Urinary bladder (tissue), 4 donors: ENCODE measurements around the gene FBXL14. TPM values are rescaled to one million over a fixed set of nuclear protein-coding genes. Genes with fewer than 3 reads are reported as not detected.

ENCODE experiments used
- DNase-seq: peaks from one replicate; pipeline ENCODE4 v3.0.0-alpha.2; 2015; ENCODE audit errors: extremely low spot score
- H3K27ac ChIP-seq: one replicate; pipeline ENCODE4 v1.5.1; 2013; ENCODE audit warnings: low read depth, mild to moderate bottlenecking, moderate library complexity
- H3K36me3 ChIP-seq: one replicate; pipeline ENCODE4 v1.6.1; 2013; ENCODE audit warnings: mild to moderate bottlenecking, moderate library complexity; ENCODE audit not compliant: insufficient read depth
- H3K4me1 ChIP-seq: one replicate; pipeline ENCODE4 v1.6.1; 2013; ENCODE audit warnings: mild to moderate bottlenecking, moderate library complexity; ENCODE audit not compliant: insufficient read depth
- H3K4me3 ChIP-seq: one replicate; pipeline ENCODE4 v1.5.1; 2013; ENCODE audit warnings: low read depth, low read length
- whole genome bisulfite sequencing: extraction: QIAGEN DNeasy Blood & Tissue Kit; methylation state at CpG from one replicate; pipeline ENCODE4 v1.1.7; 2013; 5-methylcytosine and 5-hydroxymethylcytosine counted together
- polyA plus RNA-seq: library from polyadenylated mRNA; stranded (reverse); fragments of 200-250 nt; gene quantifications from one replicate; pipeline ENCODE4 v1.2.3, GENCODE V29; 2013
- total RNA-seq: library from RNA; depleted of rRNA; stranded (reverse); fragments of >200 nt; gene quantifications from one replicate; pipeline ENCODE4 v1.2.3, GENCODE V29; 2014
- donor health status: healthy with polysubstance abuse.
- donor health status: healthy.

Gene FBXL14
- total and polyA plus RNA-seq, 2 donors = 7.0 to 11.1 TPM

- 64% methylated on average over 13 of the region's 13 CpGs for WGBS
- no peak for DNase-seq
These were observed 70.8 kb downstream of the FBXL14 start for GRCh38 chr12:1523558-1524050.

GRCh38 chr12:1523046-1523445 is 71.3 kb downstream of the FBXL14 start:
- no peak overlapping the region for H3K4me3 ChIP-seq
- no peaks in the 10 kb centered on the region for H3K36me3 ChIP-seq
- no peaks in the 10 kb centered on the region for H3K4me1 ChIP-seq
- WGBS = 89% methylated on average over 8 of the region's 8 CpGs
- no peak overlapping the region for H3K27ac ChIP-seq
- DNase-seq = no peak

More at GRCh38 chr12:1523558-1524050, 70.8 kb downstream of the FBXL14 start:
- Histone ChIP-seq H3K36me3 (no peaks in the 10 kb centered on the region), H3K4me1 (no peaks in the 10 kb centered on the region), H3K4me3 (no peak overlapping the region), H3K27ac (no peak overlapping the region)

DNA sequence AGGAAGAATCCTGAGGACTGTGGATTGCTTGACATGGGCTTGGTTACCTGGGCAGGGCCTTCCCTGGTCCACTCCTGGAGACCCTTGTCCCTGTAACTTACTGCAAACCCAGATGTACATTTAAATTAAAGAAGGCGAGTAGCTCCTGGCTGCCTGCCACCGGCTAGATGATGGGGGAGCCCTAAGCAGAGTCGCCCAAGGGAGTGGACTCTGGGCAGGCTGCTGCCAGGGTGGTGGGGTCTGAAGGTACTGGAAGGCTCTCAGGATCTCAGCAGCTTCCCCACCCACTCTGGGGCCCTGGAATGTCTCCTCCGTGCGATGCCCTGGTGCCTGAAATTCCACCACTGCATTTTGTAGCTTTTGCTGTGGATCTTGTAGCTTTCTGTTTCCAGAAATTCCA is 74.7 kb downstream of the FBXL14 start:
- Histone ChIP-seq H3K27ac (no peak overlapping the region), H3K4me3 (no peak overlapping the region), H3K36me3 (no peaks in the 10 kb centered on the region), H3K4me1 (no peaks in the 10 kb centered on the region)
- no peak for DNase-seq
- WGBS = 50% methylated on average over 5 of the region's 5 CpGs

DNA sequence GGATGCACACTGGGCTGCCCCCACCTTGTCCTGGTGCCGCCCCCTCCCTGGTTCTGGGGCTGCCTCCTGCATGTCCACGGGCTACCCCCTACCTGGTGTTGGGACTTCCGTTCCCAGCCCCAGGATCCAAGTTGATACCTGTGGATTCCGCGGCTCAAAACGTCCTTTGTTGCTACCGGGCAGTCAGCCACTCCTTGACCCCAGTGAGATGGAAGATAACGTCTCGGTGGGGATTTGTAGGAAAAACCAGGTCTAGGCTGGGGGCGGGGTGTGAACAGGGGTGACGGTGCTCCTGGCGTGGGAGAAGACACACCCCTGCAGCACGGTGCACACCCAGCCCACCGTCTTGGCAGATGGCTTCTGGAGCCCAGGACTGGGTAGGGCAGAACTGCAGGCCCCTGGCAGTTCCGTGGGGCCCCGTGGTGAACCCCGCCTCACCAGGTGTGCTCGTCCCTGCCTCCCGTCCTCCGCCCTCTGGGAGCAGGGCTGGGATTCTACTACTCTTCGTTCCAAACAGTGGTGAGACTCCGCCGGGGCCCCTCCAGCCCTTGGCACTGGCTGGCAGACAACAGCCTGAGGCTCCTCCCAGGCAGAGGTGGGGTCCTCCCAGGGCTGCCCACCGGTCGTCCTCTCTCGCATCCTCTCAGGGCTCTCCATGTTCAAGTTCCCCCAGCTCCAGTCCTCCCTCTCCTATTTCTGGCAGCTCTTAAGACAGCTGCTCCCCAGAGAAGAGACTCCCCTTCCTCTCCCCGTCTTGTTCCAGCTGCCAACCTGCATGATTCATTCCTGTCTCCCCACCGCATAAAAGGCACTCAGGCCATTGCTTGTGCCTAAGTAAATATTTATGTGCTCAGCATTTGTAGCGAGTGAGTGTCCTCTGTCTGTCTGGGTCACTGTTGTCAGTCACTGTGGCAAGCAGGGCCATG is 75.5 kb downstream of the FBXL14 start:
- no peak overlapping the region for H3K27ac ChIP-seq
- no peaks in the 10 kb centered on the region for H3K36me3 ChIP-seq
- H3K4me3 ChIP-seq = no peak overlapping the region
- H3K4me1 ChIP-seq = no peaks in the 10 kb centered on the region
- no peak for DNase-seq
- 52% methylated on average over 29 of the region's 29 CpGs for WGBS

DNA sequence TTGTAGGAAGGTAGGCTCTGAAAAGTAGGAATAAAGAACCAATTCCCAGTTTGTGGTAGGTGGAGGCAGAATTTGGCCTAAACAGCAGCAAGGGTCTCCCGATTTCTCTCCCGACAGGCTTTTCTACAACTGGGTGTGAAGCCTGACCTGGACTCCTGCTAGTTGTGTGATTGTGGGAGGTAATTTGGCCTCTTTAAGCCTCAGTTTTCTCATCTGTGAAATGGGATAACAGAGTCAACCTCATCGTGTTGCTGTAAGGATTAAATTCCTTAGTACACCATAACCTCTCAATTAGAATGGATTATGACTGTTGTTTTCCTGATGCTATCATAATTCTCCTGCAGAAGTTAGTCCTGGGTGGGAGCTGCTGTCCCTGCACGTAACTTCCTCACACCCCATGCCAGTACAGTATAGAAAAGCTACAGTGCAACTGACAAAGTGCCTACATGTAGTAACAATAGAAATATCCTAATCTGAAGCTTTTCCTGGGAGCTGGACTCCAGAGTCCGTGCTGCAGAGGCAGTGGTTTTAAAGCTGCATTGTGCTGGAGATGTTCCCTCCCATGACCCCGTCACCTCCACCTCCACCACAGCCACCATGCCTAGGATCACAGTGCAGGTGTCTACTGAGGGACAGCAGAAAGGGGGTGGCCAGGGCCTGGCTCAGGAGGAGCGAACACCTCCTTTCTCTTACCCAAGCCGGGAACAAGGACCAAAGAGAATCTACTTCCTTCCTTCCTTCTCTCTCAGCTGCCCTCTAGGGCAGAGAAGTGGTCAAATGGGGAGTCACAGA is 76.5 kb downstream of the FBXL14 start:
- no peak overlapping the region for H3K4me3 ChIP-seq
- no peaks in the 10 kb centered on the region for H3K36me3 ChIP-seq
- H3K27ac ChIP-seq = no peak overlapping the region
- DNase-seq = no peak
- WGBS = 87% methylated on average over 8 of the region's 8 CpGs
- no peaks in the 10 kb centered on the region for H3K4me1 ChIP-seq

- no peak overlapping the region for H3K27ac ChIP-seq
- H3K4me3 ChIP-seq = no peak overlapping the region
- no peak for DNase-seq
- no peaks in the 10 kb centered on the region for H3K36me3 ChIP-seq
- 25% methylated on average over 2 of the region's 2 CpGs for WGBS
- H3K4me1 ChIP-seq = no peaks in the 10 kb centered on the region
These were observed 77.4 kb downstream of the FBXL14 start for GRCh38 chr12:1517007-1517406.

Other genes with a start within 250 kb of the FBXL14 start
- gene WNT5B, start 34.6 kb upstream of the FBXL14 start, total RNA-seq = 9.8 TPM
- 25.4 TPM for gene WNT5B, start 34.6 kb upstream of the FBXL14 start, polyA plus RNA-seq
- 50.5 TPM for gene ADIPOR2, start 96.5 kb upstream of the FBXL14 start, total RNA-seq
- 38.1 TPM for gene ADIPOR2, start 96.5 kb upstream of the FBXL14 start, polyA plus RNA-seq
- not detected for gene LRTM2, start 226.0 kb upstream of the FBXL14 start, total RNA-seq
- gene LRTM2, start 226.0 kb upstream of the FBXL14 start, polyA plus RNA-seq = not detected